GM12891 (cell line): ENCODE results near the gene ADAT3.

Source experiments
- POLR2AphosphoS5 ChIP-seq: IDR thresholded peaks from 2 replicates; pipeline ENCODE4 v1.6.1; 2011; ENCODE audit warnings: low read depth, low read length, control low read depth
- SPI1 ChIP-seq: IDR thresholded peaks from 2 replicates; pipeline ENCODE4 v1.6.1; 2011; ENCODE audit warnings: low read depth, low read length, control low read depth

- TF ChIP-seq SPI1 (no peak), POLR2AphosphoS5 (no peak)
These were observed 7.7 kb downstream of the ADAT3 start for GRCh38 chr19:1912760-1913505.
